ENCODE measurements around the gene TTLL3.
A peak's percentile ranks its signal among the peaks of the same experiment; 100 is the strongest.

TTLL3 gene

DNA sequence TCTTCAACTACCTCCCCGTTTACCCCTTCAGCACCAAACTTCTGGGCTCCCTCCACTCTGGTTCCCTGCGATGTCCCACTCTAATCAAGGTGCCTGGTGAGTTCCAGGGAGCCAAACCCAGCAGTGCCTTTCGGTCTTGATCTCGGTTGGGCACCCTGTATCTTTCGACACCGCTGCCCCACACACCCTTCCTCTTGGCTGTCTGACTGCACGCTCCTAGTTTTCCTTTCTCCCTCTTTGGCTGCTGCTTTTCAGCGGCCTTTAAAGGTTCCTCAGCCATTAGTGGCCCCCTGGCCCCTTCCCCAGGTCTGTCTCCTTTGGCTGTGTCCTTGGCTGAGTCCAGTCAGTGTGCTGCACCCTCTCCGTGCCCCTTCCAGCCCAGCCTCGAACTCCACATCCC, 784 bp downstream of the TTLL3 start:
- TF ChIP-seq POLR2AphosphoS5 (IDR thresholded peaks at IDR 0.05; ENCODE audit: low read depth, low read length) (no peak), POLR2A (IDR thresholded peaks at IDR 0.05; ENCODE audit: low read depth, low read length) (no peak), TAF1 (IDR thresholded peaks at IDR 0.05; ENCODE audit: borderline replicate concordance, low read depth, low read length) (no peak)
- DNase-seq (ENCODE audit: insufficient read length) (no peak), FAIRE-seq (no peak)

DNA sequence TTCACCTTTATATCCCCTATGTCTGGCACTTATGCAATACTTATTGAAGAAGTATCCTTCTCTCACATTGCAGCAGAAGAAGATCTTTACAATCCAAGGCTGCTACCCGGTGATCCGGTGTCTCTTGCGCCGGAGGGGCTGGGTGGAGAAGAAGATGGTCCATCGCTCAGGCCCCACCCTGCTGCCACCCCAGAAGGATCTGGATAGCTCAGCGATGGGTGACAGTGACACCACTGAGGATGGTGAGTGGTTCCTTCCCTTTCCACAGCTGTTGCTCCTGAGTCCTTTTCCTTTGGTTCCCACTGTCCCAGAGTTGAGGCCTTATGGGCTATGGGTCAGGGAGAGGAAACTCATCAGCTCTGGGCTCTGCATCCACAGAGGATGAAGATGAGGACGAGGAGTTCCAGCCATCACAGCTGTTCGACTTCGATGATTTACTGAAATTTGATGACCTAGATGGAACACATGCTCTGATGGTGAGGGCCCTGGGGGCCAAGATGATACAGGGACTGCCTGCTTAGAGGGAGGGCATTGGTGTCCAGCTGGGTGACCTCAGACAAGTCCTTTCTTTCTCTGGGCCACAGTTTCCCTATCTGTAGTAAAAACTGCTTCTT, 2.9 kb downstream of the TTLL3 start:
- FAIRE-seq (no peak), DNase-seq (ENCODE audit: insufficient read length) (no peak)
- TF ChIP-seq TAF1 (IDR thresholded peaks at IDR 0.05; ENCODE audit: borderline replicate concordance, low read depth, low read length), result no peak
- peak; percentile 40; the same call in 1 of the 2 replicates for TF ChIP-seq POLR2A (IDR thresholded peaks at IDR 0.05; ENCODE audit: low read depth, low read length)
- no peak; the same call in 1 of the 2 replicates for TF ChIP-seq POLR2AphosphoS5 (IDR thresholded peaks at IDR 0.05; ENCODE audit: low read depth, low read length)

DNA sequence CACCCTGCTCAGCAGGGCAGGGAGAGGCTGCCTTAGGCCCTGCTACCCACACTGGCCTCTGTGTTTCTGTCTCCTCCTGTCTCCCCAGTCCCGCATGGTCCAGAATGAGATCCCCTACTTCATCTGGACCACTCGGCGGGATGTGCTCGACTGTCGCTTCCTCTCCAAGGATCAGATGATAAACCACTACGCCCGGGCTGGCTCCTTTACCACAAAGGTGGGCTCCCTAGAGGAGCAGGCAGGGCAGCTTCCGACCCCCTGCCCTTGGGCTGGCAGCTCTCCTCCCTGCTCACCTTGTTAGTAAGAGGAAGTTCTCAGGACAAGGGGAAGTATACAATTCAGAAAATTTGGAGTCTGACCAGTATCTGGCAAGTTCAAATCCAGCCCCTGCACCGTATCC, 5.9 kb downstream of the TTLL3 start:
- DNase-seq (ENCODE audit: insufficient read length), result no peak
- TF ChIP-seq POLR2A (IDR thresholded peaks at IDR 0.05; ENCODE audit: low read depth, low read length) (0 out of 2 replicates have a peak, but pooled peaks have one; percentile 8), TAF1 (IDR thresholded peaks at IDR 0.05; ENCODE audit: borderline replicate concordance, low read depth, low read length) (no peak)
- FAIRE-seq, result no peak

DNA sequence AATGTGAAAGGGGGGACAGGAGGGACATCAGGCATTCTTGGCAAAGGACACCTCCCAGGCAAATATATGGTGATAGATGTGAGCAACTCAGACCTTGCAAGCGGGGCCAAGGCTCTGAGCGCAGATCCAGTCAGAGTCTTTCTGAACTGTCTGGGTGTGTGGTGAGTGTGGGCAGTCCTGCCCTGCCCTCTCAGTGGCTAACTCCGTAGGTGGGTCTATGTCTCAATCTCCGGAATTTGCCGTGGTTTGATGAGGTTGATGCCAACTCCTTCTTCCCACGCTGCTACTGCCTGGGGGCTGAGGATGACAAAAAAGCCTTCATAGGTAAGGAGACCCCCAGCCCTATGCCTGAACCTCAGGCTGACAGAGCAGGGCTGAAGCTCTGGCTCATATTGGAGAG, 7.4 kb downstream of the TTLL3 start:
- DNase-seq (ENCODE audit: insufficient read length), result no peak
- TF ChIP-seq POLR2AphosphoS5 (IDR thresholded peaks at IDR 0.05; ENCODE audit: low read depth, low read length), result no peak
- no peak for TF ChIP-seq TAF1 (IDR thresholded peaks at IDR 0.05; ENCODE audit: borderline replicate concordance, low read depth, low read length)
- no peak for TF ChIP-seq POLR2A (IDR thresholded peaks at IDR 0.05; ENCODE audit: low read depth, low read length)
- no peak for FAIRE-seq

DNA sequence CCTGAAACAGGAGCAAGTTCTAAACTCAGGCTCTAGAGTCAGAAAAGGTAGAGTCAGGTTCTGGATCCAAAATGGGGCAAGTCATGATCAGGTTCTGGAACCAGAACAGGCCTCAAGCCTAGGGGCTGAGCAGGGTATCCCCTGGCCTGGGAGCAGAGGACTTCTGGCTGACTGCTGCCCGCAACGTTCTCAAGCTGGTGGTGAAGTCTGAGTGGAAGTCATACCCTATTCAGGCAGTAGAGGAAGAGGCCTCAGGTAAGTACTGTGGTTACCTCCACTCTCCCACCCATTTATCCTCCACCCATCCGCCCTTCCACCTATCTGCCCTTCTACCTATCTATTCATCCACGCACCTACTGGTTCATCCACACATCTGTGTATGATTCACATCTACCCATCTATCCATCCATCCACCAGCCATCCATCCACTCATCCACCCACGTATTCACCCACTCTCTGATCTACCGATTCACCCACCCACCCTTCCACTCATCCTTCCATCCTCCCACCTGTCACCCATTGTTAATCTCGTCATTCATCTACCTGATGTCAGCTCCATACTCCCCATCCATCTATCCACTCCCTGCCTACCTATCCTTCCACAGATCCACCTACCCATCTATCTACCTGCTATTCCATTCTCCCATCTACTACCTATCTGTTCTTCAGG, 8.7 kb downstream of the TTLL3 start:
- DNase-seq (ENCODE audit: insufficient read length) (no peak), FAIRE-seq (peak; percentile 5)
- TF ChIP-seq TAF1 (IDR thresholded peaks at IDR 0.05; ENCODE audit: borderline replicate concordance, low read depth, low read length), result no peak
- TF ChIP-seq POLR2A (IDR thresholded peaks at IDR 0.05; ENCODE audit: low read depth, low read length), result no peak
- no peak for TF ChIP-seq POLR2AphosphoS5 (IDR thresholded peaks at IDR 0.05; ENCODE audit: low read depth, low read length)

DNA sequence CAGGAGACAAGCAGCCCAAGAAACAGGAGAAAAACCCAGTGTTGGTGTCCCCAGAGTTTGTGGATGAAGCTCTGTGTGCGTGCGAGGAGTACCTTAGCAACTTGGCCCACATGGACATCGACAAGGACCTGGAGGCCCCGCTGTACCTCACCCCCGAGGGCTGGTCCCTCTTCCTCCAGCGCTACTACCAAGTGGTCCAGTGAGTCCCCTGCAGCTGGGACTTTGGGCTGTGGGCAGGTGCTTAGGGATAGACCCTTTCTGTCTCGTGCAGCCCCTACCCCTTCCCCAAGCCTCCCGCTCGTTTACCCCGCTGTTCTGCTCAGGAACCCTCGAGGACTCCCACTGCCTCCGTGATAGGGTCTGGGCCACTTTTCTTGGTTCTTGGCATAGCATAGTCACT, 10.5 kb downstream of the TTLL3 start:
- DNase-seq (ENCODE audit: insufficient read length), result no peak
- no peak for TF ChIP-seq TAF1 (IDR thresholded peaks at IDR 0.05; ENCODE audit: borderline replicate concordance, low read depth, low read length)
- TF ChIP-seq POLR2AphosphoS5 (IDR thresholded peaks at IDR 0.05; ENCODE audit: low read depth, low read length), result no peak
- no peak for FAIRE-seq

DNA sequence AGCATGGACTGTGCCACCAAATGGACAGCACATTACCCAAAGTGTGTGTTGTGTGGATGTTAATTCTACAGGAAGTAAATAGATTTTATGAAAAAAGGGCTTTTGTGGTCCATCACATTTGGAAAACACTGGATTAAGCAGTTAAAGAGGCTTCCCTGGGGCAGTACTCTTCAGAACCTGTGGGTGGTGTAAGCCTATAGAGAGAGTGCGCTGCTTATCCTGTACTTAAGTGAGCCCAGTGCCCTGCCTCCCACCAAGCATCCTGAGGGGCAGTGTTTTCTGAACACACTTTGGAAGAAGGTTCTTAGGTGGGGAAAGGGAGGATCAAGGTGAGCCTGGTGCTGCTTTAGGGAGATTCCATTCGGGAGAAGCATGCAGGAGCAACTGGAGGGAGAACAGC, 10.9 kb downstream of the TTLL3 start:
- no peak for FAIRE-seq
- no peak for DNase-seq (ENCODE audit: insufficient read length)
- TF ChIP-seq POLR2AphosphoS5 (IDR thresholded peaks at IDR 0.05; ENCODE audit: low read depth, low read length), result no peak

DNA sequence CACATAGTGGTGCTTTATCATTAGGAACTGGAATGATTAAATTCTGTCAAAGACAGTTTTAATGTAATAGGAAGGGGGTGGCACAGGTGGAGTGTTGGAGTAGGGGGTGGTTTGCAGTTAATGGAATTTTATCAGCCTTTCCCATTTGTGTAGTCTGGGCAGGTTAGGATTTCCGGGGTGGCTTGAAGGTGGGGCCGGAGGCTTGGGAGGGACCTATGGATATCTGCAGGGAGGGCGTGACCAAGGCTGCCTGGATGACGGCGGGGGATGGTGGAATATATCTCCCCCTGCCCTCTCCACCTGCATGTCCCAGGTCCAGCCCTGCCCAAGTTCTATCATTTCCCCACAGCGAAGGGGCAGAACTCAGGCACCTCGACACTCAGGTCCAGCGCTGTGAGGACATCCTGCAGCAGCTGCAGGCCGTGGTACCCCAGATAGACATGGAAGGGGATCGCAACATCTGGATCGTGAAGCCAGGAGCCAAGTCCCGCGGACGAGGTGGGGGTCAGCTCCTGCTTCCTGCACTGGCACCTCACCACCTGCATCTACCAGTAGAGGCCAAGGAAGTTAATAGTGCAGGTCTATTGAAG, 15.5 kb downstream of the TTLL3 start:
- FAIRE-seq (no peak), DNase-seq (ENCODE audit: insufficient read length) (no peak)
- no peak for TF ChIP-seq POLR2A (IDR thresholded peaks at IDR 0.05; ENCODE audit: low read depth, low read length)
- no peak for TF ChIP-seq POLR2AphosphoS5 (IDR thresholded peaks at IDR 0.05; ENCODE audit: low read depth, low read length)
- no peak for TF ChIP-seq TAF1 (IDR thresholded peaks at IDR 0.05; ENCODE audit: borderline replicate concordance, low read depth, low read length)

DNA sequence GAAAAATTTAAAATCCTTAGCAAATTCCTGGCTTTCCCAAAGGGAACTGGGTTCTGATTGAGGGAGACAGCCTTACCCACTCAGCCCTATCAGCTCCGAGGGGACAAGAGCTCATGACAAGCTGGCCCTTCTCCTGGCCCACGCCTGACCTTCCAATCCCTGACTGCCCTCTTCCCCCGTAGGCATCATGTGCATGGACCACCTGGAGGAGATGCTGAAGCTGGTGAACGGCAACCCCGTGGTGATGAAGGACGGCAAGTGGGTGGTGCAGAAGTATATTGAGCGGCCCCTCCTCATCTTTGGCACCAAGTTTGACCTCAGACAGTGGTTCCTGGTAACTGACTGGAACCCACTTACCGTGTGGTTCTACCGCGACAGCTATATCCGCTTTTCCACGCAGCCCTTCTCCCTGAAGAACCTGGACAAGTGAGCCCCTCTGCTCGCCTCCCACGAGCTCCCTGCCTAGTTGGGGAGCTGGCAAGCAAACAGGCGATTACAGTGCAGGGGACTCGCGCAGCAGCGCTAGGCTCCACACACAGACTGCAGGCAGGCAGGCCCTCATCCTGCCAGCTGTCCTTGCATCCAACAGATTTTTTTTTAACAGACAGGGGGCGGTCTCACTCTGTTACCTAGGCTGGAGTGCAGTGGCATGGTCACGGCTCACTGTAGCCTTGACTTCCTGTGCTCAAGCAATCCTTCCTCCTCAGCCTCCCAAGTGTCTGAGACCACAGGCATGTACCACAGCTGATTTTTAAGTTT, 16.9 kb downstream of the TTLL3 start:
- TF ChIP-seq POLR2AphosphoS5 (IDR thresholded peaks at IDR 0.05; ENCODE audit: low read depth, low read length) (no peak), TAF1 (IDR thresholded peaks at IDR 0.05; ENCODE audit: borderline replicate concordance, low read depth, low read length) (no peak), POLR2A (IDR thresholded peaks at IDR 0.05; ENCODE audit: low read depth, low read length) (no peak)
- DNase-seq (ENCODE audit: insufficient read length) (no peak), FAIRE-seq (no peak)

DNA sequence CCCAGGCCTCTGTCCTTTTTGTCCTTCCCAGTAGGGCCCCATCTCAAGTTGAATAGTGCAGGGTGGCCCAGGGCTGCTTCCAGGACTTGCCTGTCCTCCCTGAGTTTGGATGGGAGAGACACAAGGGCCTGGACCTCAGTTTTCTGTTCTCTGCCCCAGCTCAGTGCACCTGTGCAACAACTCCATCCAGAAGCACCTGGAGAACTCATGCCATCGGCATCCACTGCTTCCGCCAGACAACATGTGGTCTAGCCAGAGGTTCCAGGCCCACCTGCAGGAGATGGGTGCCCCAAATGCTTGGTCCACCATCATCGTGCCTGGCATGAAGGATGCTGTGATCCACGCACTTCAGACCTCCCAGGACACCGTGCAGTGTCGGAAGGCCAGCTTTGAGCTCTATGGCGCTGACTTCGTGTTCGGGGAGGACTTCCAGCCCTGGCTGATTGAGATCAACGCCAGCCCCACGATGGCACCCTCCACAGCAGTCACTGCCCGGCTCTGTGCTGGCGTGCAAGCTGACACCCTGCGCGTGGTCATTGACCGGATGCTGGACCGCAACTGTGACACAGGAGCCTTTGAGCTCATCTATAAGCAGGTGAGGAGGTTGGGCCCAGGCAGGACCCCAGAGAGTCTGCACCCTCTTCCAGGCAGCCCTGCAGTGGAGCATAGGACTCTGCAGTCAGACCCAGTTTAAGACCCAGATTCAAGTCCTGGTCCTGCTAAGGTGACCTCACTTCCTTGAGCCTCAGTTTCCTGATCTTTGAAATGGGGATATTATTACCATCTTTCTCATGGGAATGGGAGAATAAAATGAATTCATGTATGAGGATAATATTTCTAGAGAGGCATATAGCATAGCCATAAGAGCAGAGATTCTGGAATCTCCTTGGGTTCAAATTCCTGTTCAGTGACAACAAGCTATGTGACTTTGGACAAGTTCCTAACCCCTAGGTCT, 19.0 kb downstream of the TTLL3 start:
- FAIRE-seq, result no peak
- no peak for DNase-seq (ENCODE audit: insufficient read length)
- TF ChIP-seq POLR2A (IDR thresholded peaks at IDR 0.05; ENCODE audit: low read depth, low read length), result no peak

DNA sequence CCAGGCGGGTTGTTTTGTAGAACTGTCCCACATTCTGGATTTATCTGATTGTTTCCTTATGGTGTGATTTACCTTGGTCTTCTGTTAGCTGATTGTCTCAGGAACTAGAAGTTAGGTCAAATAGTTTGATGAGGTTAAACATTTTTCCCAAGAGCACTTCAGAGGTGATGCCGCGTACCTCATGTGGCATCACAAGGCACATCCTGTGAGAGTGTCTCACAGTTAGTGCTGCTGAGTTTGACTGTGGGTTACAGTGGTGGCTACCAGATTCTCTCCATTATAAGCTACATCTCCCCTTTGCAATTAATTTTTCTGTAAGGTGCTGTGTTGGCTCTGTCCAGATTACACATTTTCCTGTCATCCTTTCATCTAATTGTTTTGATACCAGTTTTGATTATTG, 21.2 kb downstream of the TTLL3 start:
- TF ChIP-seq POLR2AphosphoS5 (IDR thresholded peaks at IDR 0.05; ENCODE audit: low read depth, low read length), result no peak
- TF ChIP-seq TAF1 (IDR thresholded peaks at IDR 0.05; ENCODE audit: borderline replicate concordance, low read depth, low read length), result no peak
- TF ChIP-seq POLR2A (IDR thresholded peaks at IDR 0.05; ENCODE audit: low read depth, low read length), result no peak
- no peak for FAIRE-seq
- no peak for DNase-seq (ENCODE audit: insufficient read length)

Data from GM12892 (cell line).